GM18867 (cell line): Measurements from ENCODE around the gene FOS.

Experiments
- ATAC-seq: cut with Tn5 transposase; IDR thresholded peaks from one replicate; pipeline ENCODE4 v1.9.1; 2021; ENCODE audit warnings: mild to moderate bottlenecking, moderate library complexity; ENCODE audit not compliant: unreplicated experiment

Gene FOS

GRCh38 chr14:75249958-75250336 is 28.7 kb upstream of the FOS start:
- peak; percentile 17 for ATAC-seq

- ATAC-seq: no peak
These were observed 27.8 kb upstream of the FOS start for GRCh38 chr14:75250800-75251199.

GRCh38 chr14:75252254-75252837 is 26.3 kb upstream of the FOS start:
- no peak for ATAC-seq

- ATAC-seq: no peak
These were observed 24.2 kb upstream of the FOS start for GRCh38 chr14:75254381-75254822.

- no peak for ATAC-seq
These were observed 23.6 kb upstream of the FOS start for GRCh38 chr14:75254901-75255584.

- ATAC-seq: no peak
These were observed 20.4 kb upstream of the FOS start for GRCh38 chr14:75258079-75258802.

GRCh38 chr14:75258803-75259509 is 19.7 kb upstream of the FOS start:
- peak; percentile 96 for ATAC-seq

GRCh38 chr14:75259510-75259855 is 19.1 kb upstream of the FOS start:
- no peak for ATAC-seq

GRCh38 chr14:75260025-75260763 is 18.4 kb upstream of the FOS start:
- no peak for ATAC-seq

GRCh38 chr14:75261820-75262219 is 16.8 kb upstream of the FOS start:
- no peak for ATAC-seq

GRCh38 chr14:75262641-75263040 is 16.0 kb upstream of the FOS start:
- no peak for ATAC-seq

GRCh38 chr14:75264036-75264435 is 14.6 kb upstream of the FOS start:
- ATAC-seq: no peak

GRCh38 chr14:75267141-75267721 is 11.4 kb upstream of the FOS start:
- no peak for ATAC-seq

GRCh38 chr14:75268633-75269550 is 9.7 kb upstream of the FOS start:
- ATAC-seq: no peak

GRCh38 chr14:75271514-75271913 is 7.1 kb upstream of the FOS start:
- ATAC-seq: no peak

GRCh38 chr14:75273272-75274049 is 5.2 kb upstream of the FOS start:
- no peak for ATAC-seq

GRCh38 chr14:75274050-75274898 is 4.4 kb upstream of the FOS start:
- ATAC-seq: no peak
